Stimulated activated CD4-positive, alpha-beta T cell treated with anti-CD3 and anti-CD28 coated beads, Interleukin-4, amount 100 ng/mL, for 48 hours (primary cell): ENCODE measurements around the gene SKP2.

ENCODE experiments used
- DNase-seq, 2 donors: peaks; one replicate each; pipeline ENCODE4 v3.0.0-alpha.2; 2020; ENCODE audit warnings: low read depth in 2 of 2

Gene SKP2

DNA sequence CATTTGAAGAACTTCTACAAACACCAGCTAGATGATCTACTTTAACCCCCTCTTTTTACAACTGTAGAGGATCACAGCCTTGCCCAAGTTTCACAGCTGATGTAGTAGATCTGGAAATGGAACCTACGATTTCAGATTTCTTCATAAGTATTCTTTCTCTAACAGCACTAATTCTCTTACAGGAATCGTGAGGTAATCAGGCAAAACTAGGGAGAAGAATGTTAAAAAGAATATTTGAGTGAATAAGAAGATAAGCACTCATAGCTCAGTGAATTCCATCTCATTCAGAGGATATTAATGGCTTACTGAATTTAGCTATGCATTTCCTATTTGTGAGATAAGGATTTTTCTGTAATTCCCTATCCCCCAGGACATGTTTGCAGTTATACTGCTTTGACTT, 47.7 kb downstream of the SKP2 start:
- no peak for DNase-seq

DNA sequence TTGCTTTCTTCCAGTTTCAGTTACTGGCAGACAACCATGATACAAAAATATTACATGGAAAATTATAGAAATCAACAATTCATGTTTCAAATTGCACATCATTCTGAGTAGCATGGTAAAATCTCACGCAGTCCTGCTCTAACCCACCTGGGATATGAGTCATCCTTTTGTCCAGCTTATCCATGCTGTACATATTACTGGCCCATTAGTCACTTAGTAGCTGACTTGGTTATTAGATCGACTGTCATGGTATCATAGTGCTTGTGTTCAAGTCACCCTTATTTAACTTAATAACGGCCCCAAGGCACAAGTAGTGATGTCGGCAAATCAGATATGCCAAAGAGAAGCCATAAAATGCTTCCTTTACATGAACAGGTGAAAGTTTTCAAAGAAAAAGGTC, 48.6 kb downstream of the SKP2 start:
- no peak for DNase-seq

DNA sequence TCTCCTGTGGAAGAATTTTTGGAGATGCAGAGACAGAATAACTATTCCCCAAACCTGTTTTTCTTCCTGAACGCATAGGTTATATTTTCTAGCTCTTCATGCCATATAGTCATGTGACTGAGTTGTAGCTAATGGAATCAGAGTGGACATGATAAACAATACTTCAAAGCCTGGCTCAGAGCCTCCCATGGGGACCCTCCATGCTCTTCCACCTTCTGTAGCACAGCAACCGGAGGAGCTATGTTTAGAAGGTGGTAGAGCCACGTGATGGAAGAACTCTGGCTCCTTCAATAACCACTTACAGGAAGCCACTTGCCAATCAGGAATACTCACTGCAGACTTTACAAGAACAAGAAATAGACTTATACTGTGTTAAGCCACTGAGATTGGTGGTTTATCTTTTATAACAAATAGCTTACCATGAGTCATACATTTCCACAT, 50.6 kb downstream of the SKP2 start:
- DNase-seq: no peak

DNA sequence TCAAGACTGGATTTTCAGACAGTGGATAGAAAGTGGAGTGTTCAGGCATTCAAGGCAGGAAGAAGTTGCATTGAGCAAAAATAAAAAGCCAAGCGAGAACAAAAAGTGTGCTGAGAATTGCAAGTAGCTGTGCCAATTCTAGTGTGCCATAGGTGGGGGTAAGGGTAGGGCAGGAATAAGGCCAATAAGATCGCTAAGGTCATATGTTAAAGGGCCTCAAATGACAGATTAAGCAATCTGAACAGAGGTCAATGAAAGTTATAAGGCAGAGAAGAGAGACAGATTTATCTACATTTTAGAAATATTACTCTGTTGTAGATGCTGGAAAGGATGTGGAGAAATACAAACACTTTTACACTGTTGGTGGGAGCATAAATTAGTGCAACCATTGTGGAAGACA, 53.4 kb downstream of the SKP2 start:
- DNase-seq: no peak

DNA sequence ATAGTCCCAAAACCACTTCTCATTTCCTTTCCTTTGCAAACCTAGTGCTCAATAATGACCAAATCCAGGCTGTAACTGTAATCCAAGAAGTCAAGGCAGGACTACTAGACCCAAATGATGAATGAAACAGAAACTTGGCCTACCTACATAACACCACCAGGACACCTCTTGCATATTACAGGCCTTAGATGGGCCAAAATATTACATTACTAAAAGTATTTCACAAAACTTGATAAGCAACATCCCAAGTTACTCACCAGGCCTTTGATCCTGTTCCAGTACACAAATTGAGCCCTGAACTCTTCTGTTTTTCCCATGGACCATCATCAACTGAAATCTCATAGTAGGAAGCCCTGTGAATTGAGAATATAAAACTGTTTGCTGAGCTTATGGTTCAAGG, 55.0 kb downstream of the SKP2 start:
- DNase-seq: no peak

DNA sequence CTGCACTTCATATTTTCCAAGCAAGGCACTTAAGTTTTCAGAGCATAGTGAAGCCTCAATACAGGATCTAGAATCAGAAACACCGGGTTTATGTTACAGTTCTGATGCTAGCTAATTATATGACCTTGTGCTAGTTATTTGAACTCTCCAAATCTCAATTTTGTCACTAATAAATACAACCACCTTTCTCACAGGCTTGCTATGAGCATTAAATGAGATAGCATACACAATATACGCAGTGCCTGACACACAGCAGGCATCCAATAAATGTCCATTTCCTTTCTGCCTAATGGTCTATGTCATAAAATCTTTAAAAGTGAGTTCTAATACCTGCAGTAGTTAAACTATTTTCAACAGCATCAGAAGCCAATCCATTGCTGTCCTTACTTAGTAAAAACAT, 56.9 kb downstream of the SKP2 start:
- no peak for DNase-seq

DNA sequence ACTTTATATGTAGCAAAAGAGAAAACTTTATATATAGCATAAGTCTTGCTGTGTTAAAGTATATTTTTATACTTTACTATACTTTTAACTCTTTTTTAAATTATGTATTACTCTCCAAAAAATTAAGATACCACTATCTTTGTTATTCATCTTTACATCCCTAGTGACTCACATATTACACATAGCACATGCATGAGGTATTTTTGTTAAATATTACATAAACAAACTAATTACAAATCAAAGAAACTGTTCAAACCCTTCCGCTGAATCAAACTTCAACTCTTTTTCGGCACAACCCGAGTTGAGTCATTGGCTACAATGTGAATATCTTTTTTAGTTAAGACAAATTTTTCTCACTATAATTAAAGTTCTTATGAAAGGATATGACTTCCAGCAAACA, 57.8 kb downstream of the SKP2 start:
- DNase-seq: no peak

DNA sequence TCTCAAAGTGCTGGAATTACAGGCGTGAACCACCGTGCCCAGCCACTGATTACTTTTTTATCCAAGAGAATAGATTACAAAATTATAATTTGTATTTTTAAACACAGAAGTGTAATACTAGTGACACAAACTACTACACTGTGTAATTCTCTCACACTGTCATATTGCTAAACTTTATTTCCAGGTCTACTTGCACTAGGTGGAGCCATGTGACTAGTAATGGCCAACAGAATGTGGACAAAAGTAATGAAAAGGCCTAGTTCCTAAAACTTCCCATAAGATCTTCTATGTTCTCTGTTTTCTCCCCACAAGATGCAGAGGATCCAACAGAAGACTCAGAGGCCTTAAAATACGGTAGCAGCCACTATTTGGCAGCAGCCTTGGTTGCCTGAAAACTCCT, 62.5 kb downstream of the SKP2 start:
- no peak for DNase-seq

DNA sequence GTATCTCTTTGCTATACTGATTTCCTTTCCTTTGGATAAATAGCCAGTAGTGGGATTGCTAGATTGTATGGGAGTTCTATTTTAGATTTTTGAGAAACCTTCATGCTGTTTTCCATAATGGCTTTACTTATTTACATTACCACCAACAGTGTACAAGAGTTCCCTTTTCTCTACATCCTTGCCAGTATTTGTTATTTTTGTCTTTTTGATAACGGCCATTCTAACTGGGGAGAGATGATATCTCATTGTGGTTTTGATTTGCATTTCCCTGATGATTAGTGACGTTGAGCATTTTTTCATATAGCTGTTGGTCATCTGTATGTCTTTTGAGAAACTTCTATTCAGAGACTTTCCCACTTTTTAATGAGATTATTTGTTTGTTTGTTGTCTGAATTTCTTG, 64.0 kb downstream of the SKP2 start:
- DNase-seq: no peak

DNA sequence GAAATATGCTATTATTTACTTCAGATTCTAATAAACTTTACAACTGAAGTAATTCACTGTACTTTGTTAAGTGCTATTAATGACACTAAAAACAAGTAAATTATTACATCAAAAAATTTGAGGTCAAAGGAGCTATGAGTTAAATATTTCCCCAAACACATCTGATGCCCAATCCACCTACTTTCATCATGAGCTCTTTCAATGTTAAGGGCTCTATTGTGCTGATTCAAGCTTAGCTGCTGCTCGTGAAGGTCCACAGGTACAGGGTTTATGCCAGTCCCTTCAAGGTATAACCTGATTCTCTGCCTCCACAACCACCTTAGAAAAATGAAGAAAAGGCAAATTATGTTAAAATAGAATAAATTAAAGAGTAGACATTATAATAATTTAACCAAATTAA, 65.7 kb downstream of the SKP2 start:
- DNase-seq: no peak

DNA sequence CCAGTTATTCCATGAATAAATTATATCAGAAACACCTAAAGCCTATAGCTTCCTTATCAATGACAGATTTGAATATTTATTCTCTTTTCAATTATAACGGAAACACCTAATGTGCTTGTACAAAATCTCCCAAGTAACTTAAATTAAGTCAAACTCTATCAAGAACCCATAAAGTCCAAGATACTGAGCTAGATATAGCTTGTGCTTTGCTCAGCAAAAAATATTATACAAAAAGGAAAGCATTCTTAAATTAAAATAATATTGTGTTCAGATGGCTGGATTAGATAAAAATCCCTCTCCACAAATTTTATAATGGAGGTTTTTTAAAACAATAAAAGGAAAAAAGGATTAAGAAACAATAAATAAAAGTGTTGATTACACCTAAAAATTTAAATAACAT, 66.1 kb downstream of the SKP2 start:
- DNase-seq: no peak

DNA sequence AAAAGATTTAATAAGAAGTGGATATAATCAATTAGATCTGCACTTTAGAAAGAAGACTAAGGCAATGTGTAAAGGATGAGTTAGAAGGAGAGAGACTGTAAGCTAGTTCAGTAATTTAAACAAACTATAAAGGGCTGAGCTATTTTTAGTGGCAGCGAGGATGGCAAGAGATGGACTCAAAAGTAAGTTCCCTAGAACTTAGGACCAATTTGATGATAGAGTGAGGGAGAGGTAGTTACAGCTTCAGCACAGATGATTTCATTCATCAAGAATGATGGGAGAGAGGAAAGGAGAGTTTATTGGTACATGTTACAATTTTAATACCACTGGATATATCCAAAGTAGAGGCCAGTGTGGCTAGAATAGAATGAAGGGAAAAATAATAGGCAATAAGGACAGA, 70.7 kb downstream of the SKP2 start:
- DNase-seq: no peak

DNA sequence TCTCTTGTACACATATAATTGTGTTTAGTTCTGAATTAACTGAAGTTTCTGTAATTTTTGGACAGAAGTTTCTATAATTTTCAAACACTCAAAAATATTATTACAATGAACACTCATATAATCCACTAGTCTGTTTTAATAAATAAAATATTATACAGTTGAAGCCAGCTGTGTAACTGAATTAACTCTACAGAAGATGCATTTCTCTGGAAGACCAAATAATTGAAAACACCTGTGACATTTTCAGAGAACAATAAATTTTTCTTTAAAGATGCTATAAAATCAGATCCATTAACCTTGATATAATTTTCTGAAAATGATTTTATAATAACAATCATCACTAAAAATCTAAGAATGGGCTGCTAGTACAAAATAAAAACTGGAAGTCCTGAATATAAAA, 75.1 kb downstream of the SKP2 start:
- no peak for DNase-seq

DNA sequence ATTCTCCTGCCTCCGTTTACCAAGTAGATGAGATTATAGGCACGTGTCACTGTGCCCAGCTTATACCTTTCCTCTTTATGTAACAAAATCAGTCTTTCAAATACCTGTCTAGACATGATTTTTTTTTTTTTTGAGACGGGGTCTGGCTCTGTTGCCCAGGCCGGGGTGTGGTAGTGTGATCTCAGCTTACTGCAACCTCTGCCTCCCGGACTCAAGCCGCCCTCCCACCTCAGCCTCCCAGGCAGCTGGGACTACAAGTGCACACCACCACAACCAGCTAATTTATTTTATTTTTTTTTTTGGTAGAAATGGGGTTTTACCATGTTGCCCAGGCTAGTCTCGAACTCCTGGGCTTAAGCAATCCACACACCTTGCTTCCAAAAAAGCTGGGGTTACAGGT, 76.6 kb downstream of the SKP2 start:
- DNase-seq: no peak

DNA sequence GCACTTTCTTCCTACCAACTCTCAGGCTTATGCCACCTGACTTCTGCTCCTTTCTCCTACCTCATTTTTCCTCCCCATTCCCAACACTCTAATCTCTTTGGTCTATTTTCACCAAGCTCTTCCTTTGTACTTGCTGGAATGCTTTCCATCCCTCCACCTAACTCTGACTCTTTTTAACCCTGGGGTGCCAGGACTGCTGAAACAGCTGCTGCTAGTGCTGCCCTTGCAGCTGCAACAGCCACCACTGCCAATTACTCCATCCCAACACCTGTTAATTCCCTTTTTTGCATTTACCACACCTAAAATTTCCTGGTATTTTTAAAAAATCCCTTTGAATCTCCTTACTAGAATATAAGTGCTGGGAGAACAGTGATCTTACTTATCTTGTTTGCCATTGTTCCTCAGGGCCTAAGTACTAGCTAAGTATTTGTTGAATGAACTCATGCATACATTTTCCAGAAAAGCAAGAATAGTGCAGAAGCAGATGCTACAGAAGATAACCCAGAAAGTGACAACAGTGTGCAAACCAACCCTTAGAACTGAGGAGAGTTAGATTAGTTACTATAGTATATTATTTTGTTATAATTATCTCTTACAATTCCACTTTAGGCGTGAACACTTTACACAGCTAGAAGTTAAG, 78.4 kb downstream of the SKP2 start:
- DNase-seq: no peak

DNA sequence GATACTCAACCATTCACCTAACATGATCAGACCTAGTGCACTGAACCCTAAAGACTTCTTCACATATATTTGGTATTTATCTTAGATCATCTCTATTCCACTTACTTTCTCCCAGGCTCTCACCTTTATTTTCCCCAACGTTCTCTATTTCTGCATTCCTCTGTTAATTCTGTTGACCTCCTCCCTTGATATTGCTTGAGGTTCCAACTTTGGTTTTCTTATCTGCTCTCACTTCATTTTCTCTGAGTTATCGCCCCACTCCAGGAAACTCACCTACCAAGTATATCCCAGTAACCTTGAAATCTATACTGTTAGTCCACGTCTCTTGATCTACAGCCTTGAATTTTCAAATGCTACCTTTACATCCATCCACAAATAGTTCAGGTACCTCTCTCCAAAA, 80.6 kb downstream of the SKP2 start:
- DNase-seq: no peak
